IPS-20b (cell line): ENCODE results near the gene SIM2.

Experiments
- H3K27ac ChIP-seq: one replicate; pipeline ENCODE4 v1.5.1; 2013; ENCODE audit warnings: low read length
- H3K27me3 ChIP-seq: 2 replicates; pipeline ENCODE4 v1.6.1; 2013; ENCODE audit warnings: mild to moderate bottlenecking, low read length, inconsistent platforms; ENCODE audit not compliant: insufficient read depth
- H3K36me3 ChIP-seq: 2 replicates; pipeline ENCODE4 v1.6.1; 2013; ENCODE audit warnings: low read depth, mild to moderate bottlenecking, inconsistent platforms, low read length, moderate library complexity; ENCODE audit not compliant: insufficient read depth
- H3K4me1 ChIP-seq: 2 replicates; pipeline ENCODE4 v1.6.1; 2013; ENCODE audit warnings: mild to moderate bottlenecking, control low read depth, inconsistent platforms, low read length, moderate library complexity; ENCODE audit not compliant: insufficient read depth
- H3K4me3 ChIP-seq: 2 replicates; pipeline ENCODE4 v1.5.1; 2013; ENCODE audit warnings: mild to moderate bottlenecking, low read length, inconsistent platforms
- H3K9ac ChIP-seq: 2 replicates; pipeline ENCODE4 v1.6.1; 2013; ENCODE audit warnings: low read depth, mild to moderate bottlenecking, inconsistent platforms, low read length, moderate library complexity
- H3K9me3 ChIP-seq: 2 replicates; pipeline ENCODE4 v1.6.1; 2013; ENCODE audit warnings: mild to moderate bottlenecking, low read depth, low read length, inconsistent platforms; ENCODE audit not compliant: insufficient read depth

The SIM2 gene

DNA sequence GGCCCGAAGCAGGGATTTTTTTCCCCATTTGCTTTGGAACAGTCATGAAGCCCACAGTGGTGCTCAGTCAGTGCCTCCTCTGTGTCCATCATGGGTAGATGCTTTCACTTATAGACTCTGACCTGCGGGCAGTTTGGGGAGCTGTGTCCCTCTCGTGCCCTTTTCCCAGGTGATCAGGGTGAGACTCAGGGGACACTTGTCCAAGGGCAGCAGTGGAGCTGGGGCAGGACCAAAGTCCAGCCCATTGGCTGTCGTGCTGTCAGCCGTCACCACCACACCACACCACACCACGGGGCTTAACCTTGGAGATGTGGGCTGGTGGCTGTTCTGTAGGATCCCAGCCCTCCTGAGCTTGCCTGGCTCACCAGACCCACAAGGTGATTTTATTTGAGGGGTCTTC, 34.9 kb downstream of the SIM2 start:
- no peaks in the 10 kb centered on the region for H3K27me3 ChIP-seq
- no peaks in the 10 kb centered on the region for H3K4me1 ChIP-seq
- H3K4me3 ChIP-seq: no peak overlapping the region
- H3K9ac ChIP-seq: no peak overlapping the region
- H3K36me3 ChIP-seq: no peaks in the 10 kb centered on the region
- no peak overlapping the region for H3K27ac ChIP-seq
- no peaks in the 10 kb centered on the region for H3K9me3 ChIP-seq

DNA sequence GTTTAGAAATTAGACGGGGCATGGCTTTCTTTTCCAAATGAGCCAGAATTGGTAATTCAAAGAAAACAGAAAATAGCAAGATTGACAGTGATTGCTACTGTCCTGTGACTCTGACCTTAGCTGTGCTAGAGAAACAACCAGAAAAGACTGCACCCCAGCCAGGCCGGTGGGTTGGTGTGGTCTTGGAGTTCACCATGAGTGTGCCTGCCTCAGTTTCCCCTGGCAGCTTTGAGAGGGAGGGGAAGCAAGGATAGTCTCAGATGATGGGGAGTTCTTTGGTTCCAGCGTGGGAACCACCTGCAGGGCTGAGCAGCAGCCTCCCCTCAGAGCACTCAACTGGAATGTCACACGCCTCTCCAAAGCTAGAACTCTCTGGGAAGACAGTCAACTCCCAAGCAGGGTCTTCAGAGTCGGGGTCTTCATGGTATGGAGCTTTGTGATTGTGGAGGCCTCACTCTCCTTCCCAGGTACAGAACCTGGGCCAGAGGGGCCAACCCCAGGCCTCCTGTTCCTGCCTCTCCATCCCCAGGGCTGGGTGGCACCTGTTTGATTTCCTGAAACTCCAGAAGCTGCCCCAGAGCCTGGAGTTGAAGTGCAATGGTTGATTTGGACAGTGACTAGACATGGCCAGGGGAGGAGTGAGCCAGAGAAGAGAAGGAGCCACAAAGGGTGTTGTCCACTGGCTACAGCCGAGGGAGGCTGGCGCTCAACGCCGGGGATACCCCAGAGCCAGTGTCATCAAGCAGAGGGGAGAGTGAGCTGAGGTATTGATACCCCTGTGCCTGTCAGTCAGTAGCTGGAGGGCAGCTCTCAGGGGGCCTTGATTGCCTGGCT, 35.7 kb downstream of the SIM2 start:
- no peaks in the 10 kb centered on the region for H3K27me3 ChIP-seq

DNA sequence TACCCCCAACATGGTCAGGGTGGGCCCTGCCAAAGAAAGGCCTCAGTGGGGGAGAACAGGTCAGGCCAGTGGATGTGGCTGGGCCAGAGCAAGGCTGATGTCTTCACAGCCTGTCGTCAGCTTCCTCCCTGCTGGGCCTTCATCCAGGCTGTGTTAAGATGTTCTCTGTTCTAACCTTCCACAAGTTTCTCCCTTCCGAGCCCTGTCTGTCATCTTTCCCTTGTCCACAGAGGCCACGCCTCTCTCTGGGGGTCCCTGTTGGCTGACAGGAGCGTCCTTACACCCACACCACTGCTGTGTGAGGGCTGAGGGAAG, 36.2 kb downstream of the SIM2 start:
- H3K36me3 ChIP-seq: no peaks in the 10 kb centered on the region
- H3K4me3 ChIP-seq: no peak overlapping the region
- no peak overlapping the region for H3K9ac ChIP-seq
- H3K27me3 ChIP-seq: no peaks in the 10 kb centered on the region
- no peaks in the 10 kb centered on the region for H3K4me1 ChIP-seq
- H3K9me3 ChIP-seq: no peaks in the 10 kb centered on the region
- no peak overlapping the region for H3K27ac ChIP-seq

More for the DNA sequence above, 35.7 kb downstream of the SIM2 start:
- H3K9me3 ChIP-seq: no peaks in the 10 kb centered on the region
- no peak overlapping the region for H3K9ac ChIP-seq
- no peaks in the 10 kb centered on the region for H3K36me3 ChIP-seq
- no peak overlapping the region for H3K27ac ChIP-seq
- H3K4me3 ChIP-seq: no peak overlapping the region
- no peaks in the 10 kb centered on the region for H3K4me1 ChIP-seq

DNA sequence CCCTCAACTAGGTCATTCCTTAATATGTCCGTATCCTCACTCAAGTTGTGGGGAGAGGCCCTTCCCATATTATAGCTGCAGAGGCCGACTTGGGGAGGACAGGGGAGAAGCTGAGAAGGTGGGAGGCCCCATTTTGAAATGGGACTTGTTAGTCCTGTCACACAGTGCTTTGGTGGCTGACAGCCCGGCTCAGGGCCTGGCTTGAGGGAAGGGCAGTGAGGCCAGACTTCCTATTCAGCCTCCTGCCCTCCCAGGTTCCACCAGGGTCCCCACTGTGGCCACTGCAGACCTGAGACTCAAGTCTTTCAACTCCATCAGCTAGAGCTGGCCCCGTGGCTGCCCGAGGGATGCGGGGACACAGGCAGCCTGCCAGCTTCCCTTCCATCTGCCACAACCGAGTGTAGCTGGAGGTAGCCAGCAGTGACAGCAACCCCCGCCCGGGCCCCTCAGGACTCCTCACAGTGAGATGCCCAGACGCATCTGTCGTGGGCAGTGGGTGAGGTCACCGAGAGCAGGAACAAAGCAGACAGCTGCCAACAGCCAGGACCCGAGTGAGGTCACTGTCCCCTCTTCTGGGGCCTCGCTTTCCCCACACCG, 36.9 kb downstream of the SIM2 start:
- Histone ChIP-seq H3K4me3 (no peak overlapping the region), H3K27me3 (no peaks in the 10 kb centered on the region), H3K9me3 (no peaks in the 10 kb centered on the region), H3K4me1 (no peaks in the 10 kb centered on the region), H3K9ac (no peak overlapping the region), H3K36me3 (no peaks in the 10 kb centered on the region), H3K27ac (no peak overlapping the region)

DNA sequence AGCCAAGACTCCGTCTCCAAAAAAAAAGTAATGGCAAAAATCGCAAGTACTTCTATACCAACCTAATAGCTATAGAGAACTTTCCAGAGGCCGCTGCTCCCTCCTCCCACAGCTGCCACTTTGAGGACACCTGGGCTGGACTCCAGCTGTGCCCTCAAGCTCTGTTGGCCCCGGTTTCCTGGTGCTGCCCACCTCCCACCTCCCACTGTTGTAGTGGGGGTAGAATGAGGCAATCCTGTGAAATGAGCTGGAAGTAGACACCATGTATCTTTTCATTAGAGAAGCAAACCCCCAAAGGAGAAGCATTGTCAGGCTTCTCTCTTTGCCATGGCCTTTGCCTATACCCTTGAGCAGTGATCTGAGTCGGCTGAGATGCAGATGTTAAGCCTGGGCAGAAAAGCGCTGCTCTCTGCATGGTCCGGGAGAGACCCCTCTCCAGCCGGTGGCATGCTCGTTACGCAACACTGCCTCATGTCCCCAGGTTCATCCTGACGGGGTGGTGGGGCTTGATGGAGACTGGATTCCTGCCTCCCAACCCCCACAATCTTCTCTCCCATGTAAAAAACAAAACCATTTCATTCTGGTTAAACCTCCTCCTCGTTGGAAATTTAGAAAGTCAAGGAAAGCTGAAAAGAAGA, 39.7 kb downstream of the SIM2 start:
- Histone ChIP-seq H3K4me3 (no peak overlapping the region), H3K27me3 (no peaks in the 10 kb centered on the region), H3K27ac (no peak overlapping the region)

DNA sequence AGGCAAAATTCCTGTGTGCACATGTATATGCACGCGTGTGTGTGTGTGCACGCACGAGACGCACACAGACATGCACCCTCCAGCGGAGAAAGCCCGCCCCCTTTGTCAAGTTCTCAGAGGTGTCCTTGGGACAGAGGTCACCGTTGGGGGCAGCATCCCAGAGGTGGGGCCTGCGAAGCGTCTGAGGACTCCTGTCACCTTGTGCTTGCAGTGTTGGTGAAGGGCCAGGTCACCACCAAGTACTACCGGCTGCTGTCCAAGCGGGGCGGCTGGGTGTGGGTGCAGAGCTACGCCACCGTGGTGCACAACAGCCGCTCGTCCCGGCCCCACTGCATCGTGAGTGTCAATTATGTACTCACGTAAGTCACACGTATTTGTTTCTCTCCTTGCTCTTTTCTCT, 42.6 kb downstream of the SIM2 start:
- H3K36me3 ChIP-seq: no peaks in the 10 kb centered on the region
- H3K4me1 ChIP-seq: no peaks in the 10 kb centered on the region
- H3K27me3 ChIP-seq: peaks cover 20% of the 10 kb centered on the region

More for the DNA sequence above, 39.7 kb downstream of the SIM2 start:
- Histone ChIP-seq H3K36me3 (no peaks in the 10 kb centered on the region), H3K9me3 (no peaks in the 10 kb centered on the region), H3K9ac (no peak overlapping the region), H3K4me1 (no peaks in the 10 kb centered on the region)

DNA sequence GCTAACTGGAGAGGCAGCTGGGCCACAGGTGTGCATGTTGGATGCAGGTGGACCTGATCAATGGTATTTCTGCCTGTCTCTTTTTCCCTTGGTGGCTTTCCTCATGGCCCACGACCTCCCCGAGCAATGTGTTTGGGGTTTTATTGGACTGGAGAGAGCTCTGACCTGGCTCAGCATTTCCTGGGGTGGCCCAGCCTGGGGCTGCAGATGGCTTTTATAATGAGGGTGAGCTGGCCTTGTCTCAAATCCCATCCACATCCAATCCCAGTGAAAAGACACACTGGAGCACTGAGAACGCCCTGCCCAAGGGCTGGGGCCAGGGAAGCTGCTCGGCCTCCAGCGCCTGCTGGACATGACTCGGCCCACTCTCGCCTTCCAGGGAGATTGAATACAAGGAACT, 44.1 kb downstream of the SIM2 start:
- peaks cover 5% of the 10 kb centered on the region; the same call in 1 of the 2 replicates for H3K4me1 ChIP-seq
- no peak overlapping the region for H3K4me3 ChIP-seq
- no peak overlapping the region for H3K27ac ChIP-seq
- peaks cover 29% of the 10 kb centered on the region for H3K27me3 ChIP-seq
- no peaks in the 10 kb centered on the region for H3K36me3 ChIP-seq
- no peaks in the 10 kb centered on the region for H3K9me3 ChIP-seq
- no peak overlapping the region for H3K9ac ChIP-seq

More for the DNA sequence above, 42.6 kb downstream of the SIM2 start:
- Histone ChIP-seq H3K27ac (no peak overlapping the region), H3K9ac (no peak overlapping the region), H3K4me3 (no peak overlapping the region), H3K9me3 (no peaks in the 10 kb centered on the region)

DNA sequence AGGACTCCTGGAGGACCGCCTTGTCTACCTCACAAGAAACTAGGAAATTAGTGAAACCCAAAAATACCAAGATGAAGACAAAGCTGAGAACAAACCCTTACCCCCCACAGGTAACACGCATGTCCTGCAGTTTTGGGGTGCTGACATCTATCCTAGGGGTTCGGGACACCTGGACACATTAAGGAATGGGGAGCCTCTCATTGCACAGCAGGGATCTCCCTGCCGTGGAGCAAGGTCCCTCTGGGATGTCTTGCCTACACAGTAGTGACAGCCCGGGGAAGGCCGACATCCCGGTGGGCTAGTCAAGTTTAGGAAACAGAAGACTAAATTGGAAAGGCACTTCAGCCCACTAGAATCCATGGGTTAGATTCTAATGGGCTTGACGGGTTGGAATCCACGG, 44.5 kb downstream of the SIM2 start:
- Histone ChIP-seq H3K27ac (no peak overlapping the region), H3K27me3 (peaks cover 33% of the 10 kb centered on the region), H3K36me3 (no peaks in the 10 kb centered on the region), H3K4me3 (no peak overlapping the region), H3K4me1 (peaks cover 5% of the 10 kb centered on the region), H3K9ac (no peak overlapping the region), H3K9me3 (no peaks in the 10 kb centered on the region)

DNA sequence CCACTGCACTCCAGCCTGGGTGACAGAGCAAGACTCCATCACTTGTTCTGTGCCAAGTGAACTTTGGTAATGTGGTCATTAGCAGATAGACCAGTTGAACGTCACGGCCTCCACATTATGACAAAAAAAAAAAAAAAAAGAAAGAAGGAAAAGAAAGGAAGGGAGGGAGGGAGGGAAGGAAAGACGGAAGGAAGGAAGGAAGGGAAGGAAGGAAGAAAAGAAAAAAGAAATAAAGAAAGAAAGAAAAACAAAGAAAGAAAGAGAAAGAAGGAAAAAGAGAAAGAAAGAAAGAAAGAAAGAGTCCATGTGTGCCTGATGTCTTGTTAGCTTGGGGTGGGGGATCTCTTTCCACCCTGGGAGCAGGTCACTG, 45.3 kb downstream of the SIM2 start:
- Histone ChIP-seq H3K36me3 (no peaks in the 10 kb centered on the region), H3K9me3 (no peaks in the 10 kb centered on the region), H3K27me3 (peaks cover 40% of the 10 kb centered on the region), H3K27ac (no peak overlapping the region), H3K4me3 (no peak overlapping the region), H3K9ac (no peak overlapping the region), H3K4me1 (peaks cover 13% of the 10 kb centered on the region)

DNA sequence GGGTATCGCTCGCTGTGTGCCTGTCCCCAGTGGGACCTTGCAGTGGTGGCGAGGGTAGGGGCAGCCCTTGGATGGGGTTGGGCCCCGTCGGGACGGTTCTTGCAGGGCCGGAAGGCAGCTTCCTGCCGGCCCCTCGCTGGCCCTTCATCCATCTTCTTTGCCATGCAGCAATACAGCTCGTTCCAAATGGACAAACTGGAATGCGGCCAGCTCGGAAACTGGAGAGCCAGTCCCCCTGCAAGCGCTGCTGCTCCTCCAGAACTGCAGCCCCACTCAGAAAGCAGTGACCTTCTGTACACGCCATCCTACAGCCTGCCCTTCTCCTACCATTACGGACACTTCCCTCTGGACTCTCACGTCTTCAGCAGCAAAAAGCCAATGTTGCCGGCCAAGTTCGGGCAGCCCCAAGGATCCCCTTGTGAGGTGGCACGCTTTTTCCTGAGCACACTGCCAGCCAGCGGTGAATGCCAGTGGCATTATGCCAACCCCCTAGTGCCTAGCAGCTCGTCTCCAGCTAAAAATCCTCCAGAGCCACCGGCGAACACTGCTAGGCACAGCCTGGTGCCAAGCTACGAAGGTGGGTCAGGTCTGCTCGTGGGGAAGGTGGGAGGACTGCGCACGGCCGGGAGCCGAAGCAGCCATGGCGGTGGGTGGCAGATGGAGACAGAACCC, 45.8 kb downstream of the SIM2 start:
- no peaks in the 10 kb centered on the region for H3K9me3 ChIP-seq
- H3K4me1 ChIP-seq: peaks cover 18% of the 10 kb centered on the region
- no peak overlapping the region for H3K27ac ChIP-seq
- H3K4me3 ChIP-seq: no peak overlapping the region
- no peak overlapping the region for H3K9ac ChIP-seq
- no peaks in the 10 kb centered on the region for H3K36me3 ChIP-seq
- H3K27me3 ChIP-seq: peaks cover 46% of the 10 kb centered on the region

DNA sequence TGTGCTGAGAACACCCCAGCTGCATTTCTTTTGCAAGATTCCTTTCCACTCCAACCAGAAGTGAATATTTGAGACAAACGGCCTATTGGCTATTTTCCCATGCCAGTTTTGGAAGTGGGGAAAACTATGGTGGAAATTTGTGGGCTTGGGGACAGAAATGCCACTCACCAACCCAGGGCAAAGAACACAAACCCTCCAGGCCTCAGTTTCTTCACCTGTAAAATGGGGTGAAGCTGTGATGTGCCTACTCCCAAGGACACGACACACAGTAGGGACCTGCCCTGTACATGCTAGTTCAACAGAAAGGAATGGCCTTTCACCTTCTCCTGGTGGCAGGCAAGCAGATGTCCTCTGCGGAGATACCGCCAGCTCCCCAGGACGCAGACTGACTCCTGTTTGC, 46.5 kb downstream of the SIM2 start:
- H3K4me1 ChIP-seq: peaks cover 23% of the 10 kb centered on the region
- no peak overlapping the region for H3K4me3 ChIP-seq
- no peaks in the 10 kb centered on the region for H3K9me3 ChIP-seq
- no peak overlapping the region for H3K27ac ChIP-seq
- no peak overlapping the region for H3K9ac ChIP-seq
- no peaks in the 10 kb centered on the region for H3K36me3 ChIP-seq
- H3K27me3 ChIP-seq: peaks cover 46% of the 10 kb centered on the region
